HFFc6 (cell line): Measurements from ENCODE around the gene PITX1. TPM values are rescaled to one million over a fixed set of nuclear protein-coding genes. Genes with fewer than 3 reads are reported as not detected.
A peak's percentile ranks its signal among the peaks of the same experiment; 100 is the strongest.

Experiments used
- DNase-seq: peaks from one replicate; pipeline ENCODE4 v3.0.0-alpha.2; 2018
- H3K27ac Mint-ChIP-seq: 2 replicates; pipeline ENCODE4 v1.8.0; 2020; ENCODE audit warnings: mild to moderate bottlenecking, mixed read lengths
- H3K27me3 Mint-ChIP-seq: 2 replicates; pipeline ENCODE4 v1.8.0; 2021; ENCODE audit warnings: mild to moderate bottlenecking, moderate library complexity, mixed read lengths; ENCODE audit not compliant: insufficient read depth
- H3K36me3 Mint-ChIP-seq: 2 replicates; pipeline ENCODE4 v1.8.0; 2021; ENCODE audit warnings: low read depth, mixed read lengths
- H3K4me1 Mint-ChIP-seq: 2 replicates; pipeline ENCODE4 v1.8.0; 2020; ENCODE audit warnings: low read depth, mixed read lengths
- H3K4me3 Mint-ChIP-seq: 2 replicates; pipeline ENCODE4 v1.8.0; 2020; ENCODE audit warnings: mild to moderate bottlenecking, moderate library complexity, mixed read lengths
- H3K9me3 Mint-ChIP-seq: 2 replicates; pipeline ENCODE4 v1.8.0; 2020; ENCODE audit warnings: mild to moderate bottlenecking, mixed read lengths
- total RNA-seq, 6 experiments: library from RNA; stranded (reverse); fragmentation: NEBNext Ultra II Directional; extraction: Animal tissue kit (Norgen Biotek cat#: 25700); gene quantifications; 2 replicates in 1 of 6; 3 replicates in 5 of 6; pipeline ENCODE4 v1.2.3, GENCODE V29; 2021
- TF ChIP-seq, protein P1 (sequence below): fragments of 200-600 bp; sonication (generic); IDR thresholded peaks from 2 replicates; pipeline ENCODE4 v1.5.0; 2021; ENCODE audit warnings: antibody characterized with exemption, mild to moderate bottlenecking

Gene PITX1
- total RNA-seq, 6 experiments from 2014 or later, result 13.4 to 26.0 (median 14.8) TPM

DNA sequence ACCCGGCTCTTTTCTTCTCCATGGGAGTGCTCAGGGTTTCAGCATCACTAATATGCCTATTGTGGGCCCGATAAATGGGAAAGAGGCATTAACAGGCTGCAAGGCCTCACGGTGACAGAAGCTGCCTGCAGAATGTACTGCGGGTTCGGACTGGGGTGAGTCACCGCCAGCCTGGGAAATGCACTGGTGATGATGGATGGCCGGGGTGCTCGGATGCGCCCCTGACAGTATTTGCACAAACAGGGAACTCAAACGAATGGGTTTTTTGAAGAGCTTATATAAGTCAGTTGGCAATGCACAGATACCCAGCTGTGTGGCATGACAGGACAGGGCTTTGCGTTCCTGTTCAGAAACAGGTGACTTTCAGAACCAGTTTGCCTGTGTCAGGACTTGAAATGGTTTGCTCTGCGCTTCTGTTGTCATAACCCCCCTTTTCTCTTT is 42.0 kb upstream of the PITX1 start:
- Mint-ChIP-seq H3K27me3 (peaks cover 4% of the 10 kb centered on the region), H3K4me3 (no peak overlapping the region), H3K9me3 (peaks cover 5% of the 10 kb centered on the region), H3K4me1 (peaks cover 17% of the 10 kb centered on the region), H3K27ac (no peak overlapping the region), H3K36me3 (peaks cover 5% of the 10 kb centered on the region; the same call in 1 of the 2 replicates)
- no peak for DNase-seq
- TF ChIP-seq, protein P1, sequence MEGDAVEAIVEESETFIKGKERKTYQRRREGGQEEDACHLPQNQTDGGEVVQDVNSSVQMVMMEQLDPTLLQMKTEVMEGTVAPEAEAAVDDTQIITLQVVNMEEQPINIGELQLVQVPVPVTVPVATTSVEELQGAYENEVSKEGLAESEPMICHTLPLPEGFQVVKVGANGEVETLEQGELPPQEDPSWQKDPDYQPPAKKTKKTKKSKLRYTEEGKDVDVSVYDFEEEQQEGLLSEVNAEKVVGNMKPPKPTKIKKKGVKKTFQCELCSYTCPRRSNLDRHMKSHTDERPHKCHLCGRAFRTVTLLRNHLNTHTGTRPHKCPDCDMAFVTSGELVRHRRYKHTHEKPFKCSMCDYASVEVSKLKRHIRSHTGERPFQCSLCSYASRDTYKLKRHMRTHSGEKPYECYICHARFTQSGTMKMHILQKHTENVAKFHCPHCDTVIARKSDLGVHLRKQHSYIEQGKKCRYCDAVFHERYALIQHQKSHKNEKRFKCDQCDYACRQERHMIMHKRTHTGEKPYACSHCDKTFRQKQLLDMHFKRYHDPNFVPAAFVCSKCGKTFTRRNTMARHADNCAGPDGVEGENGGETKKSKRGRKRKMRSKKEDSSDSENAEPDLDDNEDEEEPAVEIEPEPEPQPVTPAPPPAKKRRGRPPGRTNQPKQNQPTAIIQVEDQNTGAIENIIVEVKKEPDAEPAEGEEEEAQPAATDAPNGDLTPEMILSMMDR, result no peak

DNA sequence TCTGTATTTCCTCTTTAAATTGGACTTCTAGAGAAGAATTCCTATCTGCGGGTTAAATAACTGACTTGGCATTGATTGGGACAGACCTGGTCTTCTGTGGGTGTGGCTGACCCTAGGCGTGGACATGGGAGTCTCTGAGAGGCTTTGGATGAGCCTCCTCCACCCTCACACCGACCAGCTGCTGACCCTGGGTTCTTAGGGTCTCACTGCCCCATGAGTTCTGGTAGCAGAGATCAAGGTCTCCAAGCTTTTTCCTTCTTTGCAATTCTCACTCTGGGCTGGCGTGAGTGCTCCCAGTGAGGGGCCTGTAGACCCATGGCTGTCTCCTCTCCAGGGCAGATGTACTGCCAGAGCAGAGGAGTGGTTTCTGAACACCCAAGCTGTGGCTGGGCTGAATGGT is 41.6 kb upstream of the PITX1 start:
- peaks cover 4% of the 10 kb centered on the region for H3K27me3 Mint-ChIP-seq
- peaks cover under 1% of the 10 kb centered on the region; the same call in 1 of the 2 replicates for H3K36me3 Mint-ChIP-seq
- no peak overlapping the region for H3K4me3 Mint-ChIP-seq
- TF ChIP-seq, protein P1, result no peak
- no peak overlapping the region for H3K27ac Mint-ChIP-seq
- H3K4me1 Mint-ChIP-seq, result peaks cover 17% of the 10 kb centered on the region
- H3K9me3 Mint-ChIP-seq, result peaks cover under 1% of the 10 kb centered on the region; the same call in 1 of the 2 replicates
- no peak for DNase-seq

DNA sequence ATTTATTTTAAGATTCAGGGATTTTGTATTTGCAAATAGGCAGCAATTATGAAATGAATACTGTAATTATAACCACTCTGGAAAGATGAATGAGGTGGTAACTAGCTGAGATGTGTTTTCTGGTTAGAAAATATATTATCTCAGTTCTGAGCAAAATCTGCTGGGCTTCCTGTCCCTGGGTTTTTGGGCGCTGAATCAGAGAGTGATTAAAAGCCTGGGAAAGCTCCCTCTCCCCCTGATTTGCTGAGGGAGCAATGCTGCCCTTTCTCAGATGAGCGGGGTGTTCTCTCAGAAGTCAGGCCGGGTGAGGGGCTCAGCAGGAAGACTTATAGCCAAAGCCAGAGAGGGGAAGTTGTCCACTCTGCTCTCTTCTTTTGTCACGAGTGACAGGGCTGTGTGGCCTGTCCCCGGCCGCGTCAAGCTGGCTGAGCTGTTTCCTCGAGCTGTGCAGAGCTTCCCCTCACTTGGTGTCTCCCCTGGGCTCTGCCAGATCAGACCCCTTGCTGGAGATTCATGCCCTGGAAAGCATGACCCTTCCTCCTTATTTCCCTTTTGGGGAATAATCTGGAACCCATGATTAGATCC is 39.8 kb upstream of the PITX1 start:
- no peak overlapping the region for H3K4me3 Mint-ChIP-seq
- peaks cover 9% of the 10 kb centered on the region for H3K27me3 Mint-ChIP-seq

DNA sequence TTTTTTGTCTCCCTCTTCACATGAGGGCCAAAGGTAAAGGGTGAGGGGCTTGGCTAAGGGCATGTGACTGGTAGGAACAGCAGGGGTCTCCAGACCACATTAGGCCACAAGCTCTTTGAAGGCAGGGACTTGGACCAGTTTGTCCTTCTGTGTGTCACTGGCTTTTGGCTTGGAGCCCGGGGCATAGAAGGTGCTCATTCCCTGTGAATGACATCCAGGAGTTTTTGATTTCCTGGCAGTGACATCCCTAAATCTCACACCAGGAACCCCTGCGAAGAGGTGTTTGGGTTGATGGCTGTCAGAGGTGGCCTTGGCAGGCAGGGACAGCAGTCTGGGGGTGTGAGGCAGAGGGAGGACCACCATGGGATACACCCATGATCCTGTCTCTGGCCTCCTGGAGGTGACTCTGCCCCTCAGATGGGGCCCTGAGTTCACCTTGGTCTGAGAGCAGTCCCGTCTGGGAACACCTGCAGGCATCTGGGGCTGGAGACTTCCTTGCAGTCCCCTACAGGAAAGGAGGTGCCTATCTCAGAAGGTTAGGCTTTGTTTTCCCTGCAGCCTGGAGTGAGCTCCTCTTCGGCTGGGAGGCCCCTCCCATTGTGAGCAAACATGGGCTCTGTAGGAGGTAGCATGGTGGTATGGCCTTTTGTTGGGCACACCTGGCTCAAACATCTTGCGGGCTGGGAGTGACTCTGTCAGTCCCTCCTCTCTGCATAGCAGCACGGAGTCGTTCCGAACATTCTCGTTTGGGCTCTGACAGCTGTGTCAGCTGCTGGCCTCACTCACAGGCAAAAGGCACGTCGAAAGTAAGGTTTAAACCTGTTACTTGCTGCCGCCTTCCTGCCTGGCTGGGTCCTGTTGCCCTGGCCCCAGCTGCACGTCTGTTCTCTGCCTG is 38.6 kb upstream of the PITX1 start:
- TF ChIP-seq, protein P1, result no peak
- Mint-ChIP-seq H3K9me3 (no peaks in the 10 kb centered on the region), H3K27me3 (peaks cover 12% of the 10 kb centered on the region), H3K4me3 (no peak overlapping the region), H3K36me3 (no peaks in the 10 kb centered on the region), H3K4me1 (peaks cover 17% of the 10 kb centered on the region), H3K27ac (no peak overlapping the region)
- DNase-seq, result no peak

More for the DNA sequence above, 39.8 kb upstream of the PITX1 start:
- Mint-ChIP-seq H3K36me3 (no peaks in the 10 kb centered on the region), H3K9me3 (no peaks in the 10 kb centered on the region), H3K4me1 (peaks cover 17% of the 10 kb centered on the region), H3K27ac (no peak overlapping the region)
- TF ChIP-seq, protein P1, result no peak
- DNase-seq, result peak; percentile 8

DNA sequence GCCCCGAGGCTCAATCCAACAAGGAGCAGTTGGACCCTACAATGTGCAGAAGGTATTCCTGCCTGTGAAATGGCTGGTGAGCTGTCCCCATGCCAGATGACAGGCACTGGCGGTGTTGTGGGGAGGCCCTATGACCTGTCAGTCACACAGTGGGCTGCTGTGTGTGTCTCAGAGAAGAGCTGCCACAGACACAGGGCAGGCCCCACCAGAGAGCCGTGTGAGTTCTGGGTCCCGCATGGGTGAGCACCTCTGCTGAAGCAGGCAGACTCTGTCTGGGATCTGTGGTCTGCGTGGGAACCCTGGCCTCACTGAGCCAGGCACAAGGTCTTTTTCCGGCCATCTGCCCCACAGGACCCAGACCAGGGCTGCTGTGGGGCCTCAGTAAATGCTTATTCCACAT is 37.3 kb upstream of the PITX1 start:
- no peaks in the 10 kb centered on the region for H3K36me3 Mint-ChIP-seq
- peaks cover 17% of the 10 kb centered on the region for H3K4me1 Mint-ChIP-seq
- no peak overlapping the region for H3K27ac Mint-ChIP-seq
- no peak for DNase-seq
- TF ChIP-seq, protein P1, result no peak
- H3K4me3 Mint-ChIP-seq, result no peak overlapping the region
- peaks cover 14% of the 10 kb centered on the region for H3K27me3 Mint-ChIP-seq
- no peaks in the 10 kb centered on the region for H3K9me3 Mint-ChIP-seq
